Activated CD8-positive, alpha-beta T cell treated with anti-CD3 and anti-CD28 coated beads for 36 hours (primary cell): ENCODE data around the gene HSPB9. TPM values are rescaled to one million over a fixed set of nuclear protein-coding genes. Genes with fewer than 3 reads are reported as not detected.

ENCODE experiments used
- ATAC-seq: fragments of 200-7000 bp; cut with Tn5 transposase; one replicate; pipeline ENCODE4 v1.10.0; 2021; ENCODE audit warnings: mild to moderate bottlenecking, moderate library complexity
- CTCF ChIA-PET: fragments of 350-600 bp; sonication (Branson Sonifier 250); formaldehyde crosslinking; loops from one replicate; lab custom pipeline; 2021; ENCODE audit warnings: antibody characterized with exemption; lab: Charles Lee
- POLR2A ChIA-PET: fragments of 350-600 bp; sonication (Branson Sonifier 250); formaldehyde crosslinking; loops from one replicate; lab custom pipeline; 2021; ENCODE audit warnings: antibody characterized with exemption; lab: Charles Lee
- DNase-seq: peaks from one replicate; pipeline ENCODE4 v3.0.0-alpha.2; 2020
- H3K27ac Mint-ChIP-seq: one replicate; pipeline ENCODE4 v1.8.0; 2021; ENCODE audit warnings: mild to moderate bottlenecking, mixed read lengths
- H3K27me3 Mint-ChIP-seq: one replicate; pipeline ENCODE4 v1.8.0; 2021; ENCODE audit warnings: mixed read lengths
- H3K36me3 Mint-ChIP-seq: one replicate; pipeline ENCODE4 v1.8.0; 2021; ENCODE audit warnings: low read depth, mixed read lengths
- H3K4me1 Mint-ChIP-seq: one replicate; pipeline ENCODE4 v1.8.0; 2021; ENCODE audit warnings: low read depth, mixed read lengths
- H3K4me3 Mint-ChIP-seq: one replicate; pipeline ENCODE4 v1.8.0; 2021; ENCODE audit warnings: mild to moderate bottlenecking, moderate library complexity, mixed read lengths
- H3K9me3 Mint-ChIP-seq: one replicate; pipeline ENCODE4 v1.8.0; 2021; ENCODE audit warnings: mixed read lengths
- CTCF ChIP-seq: fragments of 200-600 bp; IDR thresholded peaks from one replicate; pipeline ENCODE4 v1.8.0; 2022; ENCODE audit warnings: antibody characterized with exemption, mild to moderate bottlenecking
- intact Hi-C: fragments of 100-400 bp; cut with micrococcal nuclease; formaldehyde crosslinking; loops from one replicate; pipeline ENCODE4 v1.10.0; 2022
- total RNA-seq, 2 experiments: library from RNA; stranded (reverse); gene quantifications; one replicate each; pipeline ENCODE4 v1.2.3, GENCODE V29; 2021

The HSPB9 gene
- total RNA-seq = under 1 TPM in 1 of 2 experiments, not detected in 1; 0.41 TPM

- H3K9me3 Mint-ChIP-seq = no peaks in the 10 kb centered on the region
- TF ChIP-seq CTCF = no peak
- ChIA-PET CTCF (interaction anchor here (1.6 kb wide), 1 partner anchor 26 kb away, joined by 3 read pairs; no protein-coding TSS in a partner anchor), POLR2A (interaction anchor here (0.6 to 3.9 kb wide), 5 partner anchors 9 to 301 kb away, joined by 3 to 24 read pairs (median 4); partner anchors contain the start of gene DHX58)
- peak within 1 kb of the TSS; percentile 67 for H3K4me3 Mint-ChIP-seq
- intact Hi-C loops = no loop called here
- H3K27me3 Mint-ChIP-seq = no peaks in the 10 kb centered on the region
- H3K4me1 Mint-ChIP-seq = peaks cover 23% of the 10 kb centered on the region
- DNase-seq (no peak), ATAC-seq (no peak)
- peak within 1 kb of the TSS; percentile 85 for H3K27ac Mint-ChIP-seq
- peaks cover 31% of the 10 kb centered on the region for H3K36me3 Mint-ChIP-seq
These were observed at the start of gene HSPB9 for GRCh38 chr17:42122371-42123303. HSPB9 (plus strand) TSS chr17:42122804; CDS start chr17:42122851, 47 bp downstream.

- peaks cover 13% of the 10 kb centered on the region for H3K4me1 Mint-ChIP-seq
- H3K36me3 Mint-ChIP-seq = no peaks in the 10 kb centered on the region
- DNase-seq = no peak
- no peak for TF ChIP-seq CTCF
- H3K4me3 Mint-ChIP-seq = no peak overlapping the region
- ChIA-PET POLR2A (no interaction called here), CTCF (interaction anchor here (3.3 kb wide), 1 partner anchor 9 kb away, joined by 24 read pairs; no protein-coding TSS in a partner anchor)
- intact Hi-C loops = no loop called here
- H3K27me3 Mint-ChIP-seq = peaks cover 8% of the 10 kb centered on the region
- ATAC-seq = no peak
- H3K27ac Mint-ChIP-seq = no peak overlapping the region
- no peaks in the 10 kb centered on the region for H3K9me3 Mint-ChIP-seq
These were observed 46.8 kb upstream of the HSPB9 start for GRCh38 chr17:42075789-42076188.

- DNase-seq (no peak), ATAC-seq (no peak)
- Mint-ChIP-seq H3K4me1 (peaks cover 5% of the 10 kb centered on the region), H3K36me3 (no peaks in the 10 kb centered on the region), H3K4me3 (no peak overlapping the region), H3K9me3 (no peaks in the 10 kb centered on the region), H3K27me3 (peaks cover 7% of the 10 kb centered on the region), H3K27ac (no peak overlapping the region)
- ChIA-PET POLR2A (interaction anchor here (0.9 to 1.2 kb wide), 2 partner anchors 12 to 41 kb away, joined by 3 read pairs; no protein-coding TSS in a partner anchor), CTCF (interaction anchor here (1.3 to 3.3 kb wide), 3 partner anchors 10 to 26 kb away, joined by 4 to 24 read pairs (median 5); partner anchors contain the start of gene C17orf113)
- intact Hi-C loops = no loop called here
- no peak for TF ChIP-seq CTCF
These were observed 45.6 kb upstream of the HSPB9 start for GRCh38 chr17:42076797-42077559.

- no peak overlapping the region for H3K27ac Mint-ChIP-seq
- H3K27me3 Mint-ChIP-seq = peaks cover 6% of the 10 kb centered on the region
- H3K4me1 Mint-ChIP-seq = peaks cover 2% of the 10 kb centered on the region
- no peaks in the 10 kb centered on the region for H3K36me3 Mint-ChIP-seq
- ATAC-seq (no peak), DNase-seq (no peak)
- ChIA-PET CTCF (interaction anchor here (1.3 to 3.3 kb wide), 2 partner anchors 11 to 15 kb away, joined by 4 to 24 read pairs; no protein-coding TSS in a partner anchor), POLR2A (no interaction called here)
- H3K9me3 Mint-ChIP-seq = no peaks in the 10 kb centered on the region
- H3K4me3 Mint-ChIP-seq = no peak overlapping the region
- intact Hi-C loops = no loop called here
- no peak for TF ChIP-seq CTCF
These were observed 44.8 kb upstream of the HSPB9 start for GRCh38 chr17:42077755-42078154.
